Liver (tissue), 9 donors: ENCODE results near the gene PRSS38. TPM values are rescaled to one million over a fixed set of nuclear protein-coding genes. Genes with fewer than 3 reads are reported as not detected.

Experiments
- DNase-seq: peaks from one replicate; pipeline ENCODE4 v3.0.0-alpha.2; 2017; ENCODE audit warnings: low spot score
- H3K27ac ChIP-seq, 2 donors: one replicate each; pipeline ENCODE4 v1.7.0; 2013; ENCODE audit warnings: inconsistent platforms in 2 of 2, low read length in 2 of 2, control low read depth in 1 of 2, low read depth in 1 of 2, mild to moderate bottlenecking in 1 of 2
- H3K27me3 ChIP-seq, 4 donors: one replicate each; pipeline versions ENCODE4 v1.6.1 to v1.7.0; 2013; ENCODE audit warnings: low read length in 3 of 4, inconsistent platforms in 1 of 4, mild to moderate bottlenecking in 1 of 4, moderate library complexity in 1 of 4; ENCODE audit not compliant: control insufficient read depth in 4 of 4, insufficient read depth in 4 of 4
- H3K36me3 ChIP-seq, 4 donors: one replicate each; pipeline versions ENCODE4 v1.6.1 to v1.7.0; 2013; ENCODE audit warnings: low read length in 3 of 4, mild to moderate bottlenecking in 3 of 4, low read depth in 1 of 4, moderate library complexity in 1 of 4; ENCODE audit not compliant: control insufficient read depth in 4 of 4, insufficient read depth in 3 of 4
- H3K4me1 ChIP-seq, 4 donors: one replicate each; pipeline versions ENCODE4 v1.6.1 to v1.7.0; 2013; ENCODE audit warnings: low read length in 3 of 4, mild to moderate bottlenecking in 3 of 4, moderate library complexity in 1 of 4; ENCODE audit not compliant: control insufficient read depth in 4 of 4, insufficient read depth in 4 of 4
- H3K4me3 ChIP-seq, 3 donors: one replicate each; pipeline versions ENCODE4 v1.6.1 to v1.7.0; 2013; ENCODE audit warnings: low read length in 3 of 3, control low read depth in 1 of 3, low read depth in 1 of 3, mild to moderate bottlenecking in 1 of 3
- H3K9ac ChIP-seq, 2 donors: one replicate each; pipeline ENCODE4 v1.7.0; 2013; ENCODE audit warnings: low read length in 2 of 2, mild to moderate bottlenecking in 2 of 2, moderate library complexity in 2 of 2, control low read depth in 1 of 2, low read depth in 1 of 2
- H3K9me3 ChIP-seq, 4 donors: one replicate each; pipeline versions ENCODE4 v1.6.1 to v1.7.0; 2013; ENCODE audit warnings: low read length in 3 of 4; ENCODE audit not compliant: control insufficient read depth in 4 of 4
- CTCF ChIP-seq: fragments of 150-350 bp; IDR thresholded peaks from 2 replicates; pipeline ENCODE4 v1.5.1; 2017; ENCODE audit warnings: improper control_type of control experiment, low read depth, low read length; ENCODE audit not compliant: missing input control
- EGR1 ChIP-seq, 2 donors: IDR thresholded peaks; 2 replicates each; pipeline ENCODE4 v1.6.1; 2016 to 2018; ENCODE audit warnings: antibody characterized with exemption in 2 of 2, low read depth in 2 of 2
- FOXA1 ChIP-seq: IDR thresholded peaks from 2 replicates; pipeline ENCODE4 v1.6.1; 2016; ENCODE audit warnings: antibody characterized with exemption
- FOXA2 ChIP-seq: IDR thresholded peaks from 2 replicates; pipeline ENCODE4 v1.6.1; 2016; ENCODE audit warnings: antibody characterized with exemption
- GABPA ChIP-seq, 2 donors: IDR thresholded peaks in 1 of 2; conservative IDR thresholded peaks in 1 of 2; 2 replicates each; pipeline ENCODE4 v1.6.1; 2016; ENCODE audit warnings: antibody characterized with exemption in 2 of 2, mild to moderate bottlenecking in 1 of 2, moderate library complexity in 1 of 2
- HNF4G ChIP-seq: IDR thresholded peaks from 2 replicates; pipeline ENCODE4 v1.6.1; 2016; ENCODE audit warnings: antibody characterized with exemption
- MAX ChIP-seq: IDR thresholded peaks from 2 replicates; pipeline ENCODE4 v1.6.1; 2016; ENCODE audit warnings: antibody characterized with exemption
- YY1 ChIP-seq: IDR thresholded peaks from 2 replicates; pipeline ENCODE4 v1.6.1; 2016; ENCODE audit warnings: antibody characterized with exemption, mild to moderate bottlenecking
- WGBS: extraction: QIAGEN DNeasy Blood & Tissue Kit; methylation state at CpG from one replicate; pipeline ENCODE4 v1.1.7; 2013; 5-methylcytosine and 5-hydroxymethylcytosine counted together
- polyA plus RNA-seq, 2 donors: library from polyadenylated mRNA; stranded (reverse) in 1 of 2; unstranded in 1 of 2; fragments of 200-250 nt in 1 of 2; fragments of >200 nt in 1 of 2; fragmentation: Nextera tagmentation in 1 of 2; extraction: Ambion mirVana in 1 of 2; gene quantifications; one replicate each; pipeline versions ENCODE4 v1.2.1 to v1.2.3, GENCODE V29; 2013 to 2015
- total RNA-seq, 2 donors: library from RNA; depleted of rRNA; stranded (reverse); fragments of >200 nt; gene quantifications; one replicate each; pipeline ENCODE4 v1.2.3, GENCODE V29; 2014
- TF ChIP-seq, protein P1 (sequence below): IDR thresholded peaks from 2 replicates; pipeline ENCODE4 v1.6.1; 2016; ENCODE audit warnings: antibody characterized with exemption
- donor health status: healthy.
- donor health status: healthy.
- donor health status: healthy.
- donor health status: healthy.
- donor health status: healthy.

Gene PRSS38
- total and polyA plus RNA-seq, 4 donors = not detected

DNA sequence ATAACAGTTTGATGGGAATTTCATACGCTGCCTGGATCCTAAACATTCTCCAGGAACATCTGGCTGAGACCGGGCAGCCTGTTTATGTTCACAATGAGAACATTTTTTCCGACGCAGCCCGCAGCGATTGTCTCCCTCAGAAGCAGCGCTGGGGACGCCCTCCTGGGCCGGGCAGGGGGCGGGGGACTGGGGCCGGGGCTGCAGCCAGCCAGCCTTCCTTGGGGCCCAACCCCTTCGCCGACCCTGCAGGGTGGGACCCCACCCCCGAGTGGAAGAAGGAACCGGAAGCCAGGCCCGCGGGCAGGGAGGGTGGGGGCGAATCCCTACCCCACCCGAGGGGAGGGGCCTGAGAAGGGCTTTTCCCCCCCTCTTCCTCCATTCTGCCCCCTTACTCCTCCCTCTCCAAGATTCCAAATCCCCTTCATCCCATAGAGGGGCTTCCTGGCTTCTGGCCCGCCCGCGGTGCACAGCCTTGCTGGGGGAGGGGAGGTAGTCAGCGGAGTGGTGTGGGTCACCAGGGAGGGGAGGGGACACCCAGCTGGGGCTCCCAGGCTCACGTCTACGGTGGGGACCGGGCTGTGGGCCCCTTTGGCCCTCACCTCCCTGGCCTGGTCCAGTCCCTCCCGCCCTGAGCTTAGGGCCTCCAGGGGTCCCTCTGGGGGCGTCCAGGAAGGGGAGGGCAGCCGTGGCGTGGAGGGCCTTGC is 71.7 kb downstream of the PRSS38 start:
- WGBS = 4% methylated on average over 30 of the region's 30 CpGs
- Histone ChIP-seq H3K9me3 (no peaks in the 10 kb centered on the region), H3K4me1 (peaks cover 0 to 4% (median 0%) of the 10 kb centered on the region in 4 donors), H3K36me3 (no peaks in the 10 kb centered on the region), H3K27me3 (peaks cover 0 to 5% (median 1%) of the 10 kb centered on the region in 4 donors), H3K4me3 (peak overlapping the region in 1 of 3 donors; percentile 31), H3K9ac (no peak overlapping the region), H3K27ac (peak overlapping the region; percentile 12 to 35)
- DNase-seq = peak; percentile 49
- TF ChIP-seq CTCF = no peak
- TF ChIP-seq, protein P1, sequence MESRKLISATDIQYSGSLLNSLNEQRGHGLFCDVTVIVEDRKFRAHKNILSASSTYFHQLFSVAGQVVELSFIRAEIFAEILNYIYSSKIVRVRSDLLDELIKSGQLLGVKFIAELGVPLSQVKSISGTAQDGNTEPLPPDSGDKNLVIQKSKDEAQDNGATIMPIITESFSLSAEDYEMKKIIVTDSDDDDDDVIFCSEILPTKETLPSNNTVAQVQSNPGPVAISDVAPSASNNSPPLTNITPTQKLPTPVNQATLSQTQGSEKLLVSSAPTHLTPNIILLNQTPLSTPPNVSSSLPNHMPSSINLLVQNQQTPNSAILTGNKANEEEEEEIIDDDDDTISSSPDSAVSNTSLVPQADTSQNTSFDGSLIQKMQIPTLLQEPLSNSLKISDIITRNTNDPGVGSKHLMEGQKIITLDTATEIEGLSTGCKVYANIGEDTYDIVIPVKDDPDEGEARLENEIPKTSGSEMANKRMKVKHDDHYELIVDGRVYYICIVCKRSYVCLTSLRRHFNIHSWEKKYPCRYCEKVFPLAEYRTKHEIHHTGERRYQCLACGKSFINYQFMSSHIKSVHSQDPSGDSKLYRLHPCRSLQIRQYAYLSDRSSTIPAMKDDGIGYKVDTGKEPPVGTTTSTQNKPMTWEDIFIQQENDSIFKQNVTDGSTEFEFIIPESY = no peak
- no peak for TF ChIP-seq MAX
- no peak for TF ChIP-seq YY1
- TF ChIP-seq GABPA (IDR thresholded peaks at IDR 0.05 in 1 of 2, conservative IDR thresholded peaks at IDR 0.05 in 1 of 2) = peak in 1 of 2 donors; percentile 24
- no peak for TF ChIP-seq FOXA1

- Histone ChIP-seq H3K9me3 (no peaks in the 10 kb centered on the region), H3K4me3 (peak overlapping the region in 1 of 3 donors; percentile 31), H3K9ac (no peak overlapping the region), H3K4me1 (peaks cover 0 to 4% (median 0%) of the 10 kb centered on the region in 4 donors), H3K36me3 (no peaks in the 10 kb centered on the region), H3K27me3 (peaks cover 0 to 5% (median 1%) of the 10 kb centered on the region in 4 donors), H3K27ac (peak overlapping the region; percentile 12 to 35)
- peak; percentile 36 for DNase-seq
- TF ChIP-seq, protein P1 = no peak
- no peak for TF ChIP-seq YY1
- no peak for TF ChIP-seq FOXA2
- peak in 1 of 2 donors; percentile 1 for TF ChIP-seq GABPA (IDR thresholded peaks at IDR 0.05 in 1 of 2, conservative IDR thresholded peaks at IDR 0.05 in 1 of 2)
- no peak for TF ChIP-seq FOXA1
- TF ChIP-seq HNF4G = no peak
- no peak for TF ChIP-seq EGR1 (IDR thresholded peaks at IDR 0.05; ENCODE audit: low read depth in 2 of 2)
- 27% methylated on average over 40 of the region's 40 CpGs for WGBS
Observed at GRCh38 chr1:227887697-227888403, 72.4 kb downstream of the PRSS38 start.
